IPS DF 6.9 (cell line): Measurements from ENCODE around the gene MYO1D.
"Not testable (repeated sequence)": the region's sequence is repeated elsewhere in the genome, so short reads cannot be mapped to it uniquely, and the experiment has no call there.

Source experiments
- DNase-seq: peaks from one replicate; pipeline ENCODE4 v3.0.0-alpha.2; 2013; ENCODE audit warnings: low read depth, low spot score
- H3K27ac ChIP-seq: one replicate; pipeline ENCODE4 v1.5.1; 2013; ENCODE audit warnings: low read length, control low read depth
- H3K27me3 ChIP-seq: 2 replicates; pipeline ENCODE4 v1.6.1; 2013; ENCODE audit warnings: mild to moderate bottlenecking, low read length; ENCODE audit not compliant: control insufficient read depth, insufficient read depth
- H3K36me3 ChIP-seq: 2 replicates; pipeline ENCODE4 v1.6.1; 2013; ENCODE audit warnings: low read length; ENCODE audit not compliant: control insufficient read depth, insufficient read depth
- H3K4me1 ChIP-seq: 2 replicates; pipeline ENCODE4 v1.6.1; 2013; ENCODE audit warnings: low read length; ENCODE audit not compliant: control insufficient read depth, insufficient read depth
- H3K4me3 ChIP-seq: 2 replicates; pipeline ENCODE4 v1.5.1; 2013; ENCODE audit warnings: mild to moderate bottlenecking, low read length
- H3K9me3 ChIP-seq: 2 replicates; pipeline ENCODE4 v1.6.1; 2013; ENCODE audit warnings: low read length, inconsistent platforms; ENCODE audit not compliant: control insufficient read depth, insufficient read depth
- WGBS: extraction: QIAGEN DNeasy Blood & Tissue Kit; methylation state at CpG from one replicate; pipeline ENCODE4 v1.1.7; 2013; ENCODE audit warnings: mixed read lengths, missing lambda C conversion rate; ENCODE audit not compliant: insufficient read length, insufficient coverage; 5-methylcytosine and 5-hydroxymethylcytosine counted together

Gene MYO1D

DNA sequence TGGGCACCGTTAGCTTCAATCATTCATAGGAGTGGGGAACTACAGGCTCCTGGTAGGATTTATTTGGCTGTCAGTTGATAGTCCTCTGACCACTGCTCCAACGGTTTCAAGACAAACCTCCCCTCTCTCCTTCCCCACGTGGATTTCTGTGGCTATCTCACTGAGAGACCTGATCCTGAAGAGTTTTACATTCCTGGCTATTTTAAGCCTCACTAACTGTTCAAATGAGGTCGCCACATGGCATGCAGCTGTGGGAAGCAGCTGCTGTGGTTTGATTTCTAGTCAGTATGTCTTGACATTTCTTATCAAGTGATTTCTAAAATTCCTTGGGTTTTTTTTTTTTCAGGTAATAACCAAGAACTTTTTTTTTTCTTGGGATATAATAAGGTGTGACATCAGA, 351.8 kb downstream of the MYO1D start:
- Histone ChIP-seq H3K4me1 (peaks cover 6% of the 10 kb centered on the region), H3K27ac (no peak overlapping the region), H3K27me3 (no peaks in the 10 kb centered on the region), H3K36me3 (no peaks in the 10 kb centered on the region), H3K9me3 (no peaks in the 10 kb centered on the region), H3K4me3 (no peak overlapping the region)
- DNase-seq: no peak
- WGBS: no CpG with 5 or more reads among the region's 4 CpGs

DNA sequence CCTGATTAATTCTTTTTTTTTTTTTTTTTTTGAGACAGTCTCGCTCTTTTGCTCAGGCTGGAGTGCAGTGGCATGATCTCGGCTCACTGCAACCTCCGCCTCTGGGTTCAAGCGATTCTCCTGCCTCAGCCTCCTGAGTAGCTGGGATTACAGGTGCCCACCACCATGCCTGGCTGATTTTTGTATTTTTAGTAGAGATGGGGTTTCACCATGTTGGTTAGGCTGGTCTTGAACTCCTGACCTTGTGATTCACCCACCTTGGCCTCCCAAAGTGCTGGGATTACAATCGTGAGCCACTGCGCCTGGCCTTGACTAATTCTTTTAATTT, 352.4 kb downstream of the MYO1D start:
- not testable (repeated sequence) for H3K36me3 ChIP-seq, H3K27ac ChIP-seq, H3K4me1 ChIP-seq, H3K27me3 ChIP-seq, H3K4me3 ChIP-seq, DNase-seq, H3K9me3 ChIP-seq
- WGBS: no CpG with 5 or more reads among the region's 6 CpGs

DNA sequence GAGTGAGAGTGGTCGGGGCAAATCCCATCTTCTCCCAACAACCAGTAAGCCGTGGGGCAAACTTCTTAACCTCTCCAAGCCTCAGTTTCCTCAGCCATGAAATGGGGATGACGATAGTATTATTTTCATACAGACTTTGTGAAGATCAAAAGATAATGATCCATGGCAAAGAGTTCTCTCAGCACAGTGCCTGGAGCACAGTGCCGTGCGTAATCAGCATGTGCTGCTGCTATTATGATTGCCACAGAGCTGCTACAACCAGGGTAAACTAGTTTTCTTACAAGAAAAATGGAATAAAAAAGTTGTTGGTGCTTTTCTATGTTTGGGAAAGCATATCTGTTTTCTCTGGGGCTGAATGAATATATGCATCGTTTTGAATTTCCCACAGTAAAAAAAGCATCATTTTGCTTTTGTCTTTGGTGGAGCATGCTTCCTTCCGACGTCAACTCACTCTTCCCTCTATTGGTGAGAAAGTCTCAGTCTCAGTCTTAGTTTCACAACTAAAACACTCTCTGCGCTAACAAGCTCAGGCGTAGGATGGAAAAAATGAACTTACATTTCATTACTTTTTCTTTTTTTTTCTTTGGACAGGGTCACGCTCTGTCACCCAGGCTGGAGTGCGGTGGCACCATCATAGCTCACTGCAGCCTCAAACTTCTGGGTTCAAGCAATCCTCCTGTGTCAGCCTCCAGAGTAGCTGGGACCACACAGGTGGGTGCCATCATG, 352.9 kb downstream of the MYO1D start:
- Histone ChIP-seq H3K36me3 (no peaks in the 10 kb centered on the region), H3K4me3 (no peak overlapping the region), H3K4me1 (peaks cover 7% of the 10 kb centered on the region), H3K27ac (no peak overlapping the region), H3K27me3 (no peaks in the 10 kb centered on the region), H3K9me3 (no peaks in the 10 kb centered on the region)
- no peak for DNase-seq
- no CpG with 5 or more reads among the region's 12 CpGs for WGBS

DNA sequence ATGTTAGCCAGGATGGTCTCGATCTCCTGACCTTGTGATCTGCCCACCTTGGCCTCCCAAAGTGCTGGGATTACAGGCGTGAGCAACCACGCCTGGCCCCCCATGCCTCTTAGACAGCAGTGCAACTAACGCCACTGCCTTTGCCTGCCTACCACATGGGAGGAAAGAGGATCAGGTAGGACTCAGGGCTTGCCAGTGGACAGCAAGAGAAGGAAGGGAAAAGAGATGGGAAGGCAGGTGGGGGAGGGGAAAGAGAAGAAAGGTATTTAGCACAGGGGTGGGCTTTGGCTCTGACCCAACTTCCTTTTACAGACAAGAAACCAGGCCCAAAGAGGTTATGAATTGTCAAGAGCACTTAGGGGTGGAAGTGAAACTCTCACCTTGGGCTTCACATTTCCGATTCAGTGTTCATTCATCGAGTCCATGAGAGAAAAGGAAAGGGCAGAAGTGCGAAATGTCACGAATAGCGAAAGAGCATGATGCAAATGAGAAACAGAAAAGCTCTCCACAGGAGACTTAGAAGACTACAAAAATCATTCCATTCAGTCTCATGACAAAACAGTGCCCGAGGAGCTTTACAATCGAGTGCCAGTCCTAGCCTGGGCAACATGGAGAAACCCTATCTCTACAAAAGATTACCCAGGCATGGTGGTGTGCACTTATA, 353.8 kb downstream of the MYO1D start:
- Histone ChIP-seq H3K4me3 (no peak overlapping the region), H3K36me3 (no peaks in the 10 kb centered on the region), H3K27ac (no peak overlapping the region), H3K27me3 (no peaks in the 10 kb centered on the region), H3K4me1 (peaks cover 7% of the 10 kb centered on the region), H3K9me3 (no peaks in the 10 kb centered on the region)
- no peak for DNase-seq
- WGBS: no CpG with 5 or more reads among the region's 11 CpGs

DNA sequence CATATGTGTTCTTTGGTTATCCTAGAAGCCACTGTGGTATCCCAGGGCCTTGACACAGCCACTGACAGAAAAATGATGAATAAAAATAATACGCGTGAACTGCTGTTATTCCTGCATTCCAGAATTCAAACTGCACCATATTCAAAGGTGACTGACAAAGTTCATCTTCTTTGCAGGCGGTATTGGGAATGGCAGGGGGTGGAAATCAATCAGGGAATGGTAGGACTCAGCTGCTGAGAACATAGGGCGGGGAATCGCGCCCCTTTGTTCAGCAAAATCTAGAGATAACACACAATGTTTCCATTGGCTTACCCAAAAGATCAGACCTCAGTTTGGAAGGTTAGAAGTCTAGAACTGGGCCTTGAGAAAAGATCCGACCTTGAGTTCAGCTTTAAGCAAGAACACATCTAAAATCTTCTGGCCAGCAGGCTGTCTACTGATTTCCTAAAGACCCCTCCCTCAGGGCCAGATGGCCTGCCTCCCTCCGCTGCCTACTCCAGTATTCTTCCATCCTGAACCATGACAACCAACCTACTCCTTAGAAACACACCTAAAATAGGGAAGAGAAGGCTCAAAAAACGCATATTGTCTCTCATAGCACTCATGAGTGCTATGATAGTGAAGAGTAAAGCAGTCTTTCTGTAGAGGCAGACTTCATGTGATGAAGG, 356.1 kb downstream of the MYO1D start:
- no peak overlapping the region for H3K4me3 ChIP-seq
- H3K27ac ChIP-seq: no peak overlapping the region
- H3K4me1 ChIP-seq: peaks cover 7% of the 10 kb centered on the region
- no peaks in the 10 kb centered on the region for H3K9me3 ChIP-seq
- no peaks in the 10 kb centered on the region for H3K27me3 ChIP-seq
- no peak for DNase-seq
- H3K36me3 ChIP-seq: no peaks in the 10 kb centered on the region
- no CpG with 5 or more reads among the region's 9 CpGs for WGBS

DNA sequence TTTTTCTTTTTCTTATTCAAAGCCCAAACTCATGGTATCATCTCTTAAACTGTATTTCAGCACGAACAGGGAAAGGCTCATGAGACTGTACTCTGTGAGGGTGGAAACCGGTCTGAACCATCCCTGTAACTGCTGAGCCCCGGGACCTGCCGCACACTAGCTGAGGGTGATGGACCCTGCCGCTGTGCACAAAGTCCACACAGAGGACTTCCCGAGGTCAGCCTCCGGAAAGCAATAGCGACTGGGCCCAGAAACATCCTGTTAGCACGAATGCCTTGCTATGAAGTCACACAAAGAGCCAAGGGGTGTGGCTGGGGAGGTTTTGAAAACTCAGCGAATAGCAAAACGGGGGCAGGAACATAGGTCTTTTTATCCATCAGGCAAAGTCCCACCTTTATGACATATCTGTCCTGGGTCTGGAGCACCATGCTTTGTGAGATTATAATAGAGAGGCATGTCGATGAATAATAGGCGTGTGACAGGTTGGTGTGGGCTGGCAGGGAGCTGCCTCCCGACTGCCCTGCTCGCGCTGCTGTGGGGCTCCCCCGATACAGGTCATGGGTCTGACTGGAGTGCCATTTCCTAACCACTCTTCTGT, 356.7 kb downstream of the MYO1D start:
- peaks cover 7% of the 10 kb centered on the region for H3K4me1 ChIP-seq
- no peaks in the 10 kb centered on the region for H3K27me3 ChIP-seq
- WGBS: no CpG with 5 or more reads among the region's 17 CpGs
- no peaks in the 10 kb centered on the region for H3K36me3 ChIP-seq
- no peak for DNase-seq
- H3K27ac ChIP-seq: no peak overlapping the region
- H3K9me3 ChIP-seq: no peaks in the 10 kb centered on the region
- no peak overlapping the region for H3K4me3 ChIP-seq

DNA sequence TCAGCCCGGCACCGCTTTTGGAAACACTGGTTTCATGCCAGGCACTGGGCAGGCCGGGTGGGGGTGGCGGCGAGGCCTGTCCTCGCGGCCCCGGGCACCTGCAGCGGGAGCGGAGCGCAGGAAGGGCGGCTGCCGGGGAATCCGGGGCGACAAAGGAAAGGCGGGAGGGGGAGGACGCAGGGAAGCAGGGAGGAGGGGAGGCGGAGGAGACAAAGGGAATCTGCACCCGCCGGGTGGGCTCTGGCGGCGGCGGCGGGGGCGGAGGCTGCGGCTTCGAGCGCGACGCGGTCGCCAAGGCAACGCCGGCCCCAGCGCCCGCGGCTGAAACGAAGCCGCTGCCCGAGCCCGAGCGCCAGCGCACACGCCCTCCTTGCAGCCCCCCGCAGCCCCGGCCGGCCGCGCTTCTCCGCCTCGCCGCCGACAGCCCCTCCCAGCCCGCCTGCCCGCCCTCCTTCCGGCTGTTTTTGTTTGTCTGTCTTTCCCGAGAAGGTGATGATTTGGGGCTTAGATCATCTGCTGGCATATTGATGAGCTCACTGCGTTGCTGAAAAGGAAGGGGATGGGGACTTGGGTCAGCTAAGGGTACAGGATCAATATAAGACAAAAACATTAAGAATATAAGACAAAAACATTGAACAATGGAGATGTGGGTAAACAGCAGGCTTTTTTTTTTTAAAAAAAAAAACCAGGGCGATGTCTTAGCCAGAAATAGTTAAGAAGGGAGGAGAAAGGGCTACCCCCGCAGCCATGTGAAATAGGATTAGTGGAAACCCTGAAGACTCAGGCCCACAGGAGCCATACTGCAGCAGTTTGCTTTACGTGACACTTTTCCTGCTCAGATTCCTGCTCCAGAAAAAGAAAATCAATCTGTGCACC, 357.5 kb downstream of the MYO1D start:
- Histone ChIP-seq H3K4me3 (peak overlapping the region; percentile 44; the same call in 1 of the 2 replicates), H3K9me3 (no peaks in the 10 kb centered on the region), H3K27me3 (no peaks in the 10 kb centered on the region), H3K4me1 (peaks cover 7% of the 10 kb centered on the region), H3K36me3 (no peaks in the 10 kb centered on the region), H3K27ac (no peak overlapping the region)
- no CpG with 5 or more reads among the region's 61 CpGs for WGBS
- DNase-seq: peak; percentile 52

DNA sequence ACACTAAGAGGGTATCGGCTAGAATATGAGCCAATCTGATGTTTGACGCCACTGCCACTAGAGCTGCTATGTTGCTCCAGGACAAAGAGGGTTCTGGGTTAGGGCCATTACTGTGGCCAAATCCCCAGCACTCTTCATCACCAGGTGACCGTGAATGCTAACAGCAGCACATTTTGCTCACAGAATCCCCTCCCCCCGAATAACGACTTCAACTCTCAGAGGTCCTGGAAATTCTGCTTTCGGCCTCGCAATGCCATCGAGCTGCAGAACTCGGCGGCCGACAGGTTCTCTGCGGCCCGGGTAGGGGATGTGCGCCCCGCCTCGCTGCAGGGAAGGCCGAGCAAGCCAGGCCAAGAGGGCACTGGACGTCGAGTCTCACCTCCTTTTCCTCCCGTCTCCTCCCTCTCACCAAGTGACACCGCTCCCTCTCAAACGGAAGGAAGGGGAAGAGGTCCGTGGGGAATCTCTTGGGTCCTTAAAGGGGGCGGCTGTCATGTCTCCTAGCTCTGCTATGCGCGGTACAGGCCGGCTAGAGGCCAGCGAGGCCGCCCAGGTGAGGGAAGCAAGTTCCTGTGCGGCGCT, 358.2 kb downstream of the MYO1D start:
- no peak for DNase-seq
- Histone ChIP-seq H3K36me3 (no peaks in the 10 kb centered on the region), H3K4me3 (peak overlapping the region; percentile 37; the same call in 1 of the 2 replicates), H3K4me1 (peaks cover 7% of the 10 kb centered on the region), H3K9me3 (no peaks in the 10 kb centered on the region), H3K27me3 (no peaks in the 10 kb centered on the region), H3K27ac (no peak overlapping the region)
- WGBS: no CpG with 5 or more reads among the region's 31 CpGs

DNA sequence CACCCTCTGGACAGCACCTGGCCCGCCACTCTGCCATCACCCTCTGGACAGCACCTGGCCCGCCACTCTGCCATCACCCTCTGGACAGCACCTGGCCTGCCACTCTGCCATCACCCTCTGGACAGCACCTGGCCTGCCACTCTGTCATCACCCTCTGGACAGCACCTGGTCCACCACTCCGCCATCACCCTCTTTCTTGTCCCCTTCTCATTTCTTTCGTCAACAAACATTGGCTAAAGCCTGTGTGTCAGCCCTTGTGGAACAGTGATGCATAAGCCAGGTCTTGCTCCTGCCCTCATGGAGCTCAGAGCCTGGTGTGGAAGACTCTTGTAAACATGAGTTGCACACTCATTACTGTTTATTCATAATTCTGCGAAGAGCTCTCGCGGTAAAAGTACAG, 358.9 kb downstream of the MYO1D start:
- no CpG with 5 or more reads among the region's 7 CpGs for WGBS
- DNase-seq: no peak
- Histone ChIP-seq H3K27ac (no peak overlapping the region), H3K4me3 (no peak overlapping the region), H3K9me3 (no peaks in the 10 kb centered on the region), H3K27me3 (no peaks in the 10 kb centered on the region), H3K36me3 (no peaks in the 10 kb centered on the region), H3K4me1 (peaks cover 7% of the 10 kb centered on the region)
